NCI-H2171 (cell line): ENCODE results near the gene CPB2.

Experiments
- DNase-seq: peaks from one replicate; lab custom pipeline; 2025; lab: John Stamatoyannopoulos, UW

The CPB2 gene, protein sequence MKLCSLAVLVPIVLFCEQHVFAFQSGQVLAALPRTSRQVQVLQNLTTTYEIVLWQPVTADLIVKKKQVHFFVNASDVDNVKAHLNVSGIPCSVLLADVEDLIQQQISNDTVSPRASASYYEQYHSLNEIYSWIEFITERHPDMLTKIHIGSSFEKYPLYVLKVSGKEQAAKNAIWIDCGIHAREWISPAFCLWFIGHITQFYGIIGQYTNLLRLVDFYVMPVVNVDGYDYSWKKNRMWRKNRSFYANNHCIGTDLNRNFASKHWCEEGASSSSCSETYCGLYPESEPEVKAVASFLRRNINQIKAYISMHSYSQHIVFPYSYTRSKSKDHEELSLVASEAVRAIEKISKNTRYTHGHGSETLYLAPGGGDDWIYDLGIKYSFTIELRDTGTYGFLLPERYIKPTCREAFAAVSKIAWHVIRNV

DNA sequence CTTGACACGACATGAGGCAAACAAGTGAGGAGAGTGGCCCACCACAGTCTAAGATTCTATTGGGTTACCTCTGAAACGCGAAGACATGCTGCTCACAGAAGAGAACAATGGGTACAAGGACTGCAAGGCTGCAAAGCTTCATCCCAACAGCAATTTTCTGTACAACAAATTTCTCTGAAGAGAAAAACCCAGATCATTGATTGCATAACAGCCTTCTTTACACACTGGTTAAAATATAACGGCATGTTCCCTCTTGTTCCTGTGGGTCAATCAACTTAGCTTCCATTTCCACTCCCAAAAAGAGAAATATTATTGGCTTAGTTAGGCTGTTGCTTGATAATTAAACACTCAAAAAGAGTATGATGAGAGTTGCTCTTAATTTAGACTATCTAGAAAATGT is at the start of gene CPB2:
TSS of gene CPB2 (minus strand) at position 166 of the 400 bp plus-strand sequence. CDS start at position 142, 24 bp downstream.
- no peak for DNase-seq

DNA sequence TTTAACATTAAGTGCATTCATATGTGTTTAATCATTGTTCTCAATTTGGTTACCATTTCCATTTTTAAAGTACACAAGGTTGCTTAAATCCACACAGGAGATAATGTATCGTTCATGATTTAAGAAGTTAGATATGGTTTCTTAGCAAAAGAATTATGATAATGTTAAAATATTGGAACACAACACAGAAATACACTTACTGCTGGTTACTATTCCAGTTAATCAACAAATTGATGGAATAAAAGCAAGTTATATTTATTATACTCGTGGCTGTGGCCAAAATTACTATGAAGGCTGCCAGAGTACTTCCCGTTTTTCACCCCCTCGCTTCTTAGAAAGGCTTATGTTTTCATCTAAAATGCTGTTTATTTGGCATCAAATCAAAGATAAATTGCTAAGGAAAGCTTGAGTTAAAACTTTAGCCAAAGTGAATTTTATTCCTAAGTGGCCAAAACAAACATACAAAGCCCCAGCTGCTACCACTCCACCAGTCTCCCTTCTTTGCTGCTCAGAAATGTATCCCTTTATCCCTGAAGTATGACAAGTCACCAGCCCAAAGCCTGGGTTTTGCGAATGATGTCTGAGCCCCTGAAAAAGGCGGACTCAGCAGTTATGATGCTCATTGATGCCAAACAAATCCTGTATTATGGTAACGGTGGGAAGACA is 49.4 kb upstream of the CPB2 start:
- no peak for DNase-seq

DNA sequence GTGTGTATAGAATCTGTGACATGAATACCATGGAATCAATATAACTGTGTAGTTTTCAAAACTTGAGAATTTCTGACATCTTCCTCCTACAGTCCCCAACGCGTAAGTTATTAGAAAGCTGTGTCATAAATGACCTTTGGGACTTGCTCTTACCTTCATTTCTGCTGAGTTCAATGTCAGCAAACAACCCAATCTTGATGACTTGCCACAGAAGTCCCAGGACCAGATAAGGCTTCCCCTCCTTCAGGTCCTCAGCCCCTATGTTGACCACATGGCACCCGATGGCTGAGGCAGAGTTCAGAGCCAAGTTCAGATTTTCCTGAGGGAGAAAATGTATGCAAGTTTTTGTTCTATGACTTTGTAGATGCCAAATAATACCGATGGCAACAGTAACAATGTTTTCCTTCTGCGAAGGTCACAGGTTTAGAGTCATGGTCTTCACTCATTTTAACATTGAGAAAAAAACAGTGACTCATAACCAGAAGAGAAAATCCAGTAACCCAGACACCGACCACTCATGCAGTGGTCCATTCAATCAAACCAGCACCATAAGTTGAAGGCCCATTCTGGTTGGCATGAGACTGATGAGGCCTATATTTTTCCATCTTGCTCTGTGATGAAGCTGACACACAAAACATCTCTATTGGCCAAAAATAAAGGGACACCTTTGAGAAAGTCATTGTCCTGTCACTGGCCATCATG is 47.9 kb upstream of the CPB2 start:
- DNase-seq, result no peak

DNA sequence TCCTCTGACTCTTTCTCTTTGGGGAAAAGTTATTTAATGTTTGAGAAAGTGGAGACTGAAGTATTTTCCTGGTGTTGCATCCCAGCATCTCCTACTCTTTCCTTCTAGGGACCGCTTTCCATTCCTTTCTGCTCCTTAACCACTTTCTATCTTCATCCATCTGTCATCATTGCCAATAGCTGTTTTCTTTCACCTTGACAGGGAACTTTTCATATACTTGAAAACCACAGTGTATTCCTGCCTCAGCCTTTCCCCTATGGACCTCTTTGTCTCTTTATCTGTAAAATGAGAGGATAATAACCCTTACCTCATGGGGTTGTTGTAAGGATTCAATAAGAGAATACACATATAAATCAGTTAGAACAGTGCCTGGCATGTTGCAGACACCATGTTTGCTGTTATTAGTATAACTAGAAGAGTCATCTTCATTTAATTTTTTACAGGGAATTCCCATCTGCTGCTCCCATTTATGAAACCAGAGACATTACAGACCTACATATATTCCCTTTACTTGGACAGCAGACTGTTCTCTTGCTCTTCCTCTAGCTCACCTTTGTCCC is 45.4 kb upstream of the CPB2 start:
- no peak for DNase-seq

DNA sequence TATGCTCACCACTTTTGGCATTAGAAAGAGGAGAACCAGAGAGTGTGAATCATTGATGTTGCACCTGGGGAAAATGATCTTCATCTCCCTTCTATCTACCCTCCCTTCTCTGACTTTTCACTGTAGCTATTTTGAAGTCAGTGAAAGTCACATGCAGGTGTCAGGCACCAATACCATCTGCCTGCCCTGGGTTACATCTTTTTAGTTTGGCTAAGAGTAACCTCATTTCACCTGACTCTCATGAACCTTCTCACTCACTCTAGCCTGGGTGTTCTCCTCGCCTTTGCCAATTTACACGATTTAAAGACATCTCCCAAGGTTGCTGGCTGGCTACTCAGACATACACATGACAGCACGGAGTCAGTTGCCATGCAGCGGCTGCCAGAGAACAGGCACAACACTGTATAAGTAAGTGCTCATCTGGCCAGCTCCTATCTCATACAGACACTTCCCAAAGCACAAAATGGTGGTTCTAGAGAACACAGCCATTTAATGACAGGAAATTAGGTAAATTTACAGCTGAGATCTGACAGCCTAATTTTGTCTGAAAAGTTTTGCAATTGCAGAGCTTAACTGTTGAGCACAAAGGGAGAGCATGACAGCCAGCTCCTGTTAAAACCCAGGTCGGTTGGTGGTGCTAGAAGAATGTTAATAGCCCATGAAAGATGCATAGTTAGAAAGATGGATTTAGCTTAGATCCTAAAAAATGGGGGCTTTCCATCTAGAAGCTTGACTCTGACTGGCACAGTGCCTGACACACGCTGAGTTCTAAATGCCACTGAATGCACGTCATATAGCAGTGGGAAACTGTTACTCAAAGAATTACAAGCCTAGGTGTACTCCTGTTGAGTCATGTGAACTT is 44.7 kb upstream of the CPB2 start:
- DNase-seq, result no peak

DNA sequence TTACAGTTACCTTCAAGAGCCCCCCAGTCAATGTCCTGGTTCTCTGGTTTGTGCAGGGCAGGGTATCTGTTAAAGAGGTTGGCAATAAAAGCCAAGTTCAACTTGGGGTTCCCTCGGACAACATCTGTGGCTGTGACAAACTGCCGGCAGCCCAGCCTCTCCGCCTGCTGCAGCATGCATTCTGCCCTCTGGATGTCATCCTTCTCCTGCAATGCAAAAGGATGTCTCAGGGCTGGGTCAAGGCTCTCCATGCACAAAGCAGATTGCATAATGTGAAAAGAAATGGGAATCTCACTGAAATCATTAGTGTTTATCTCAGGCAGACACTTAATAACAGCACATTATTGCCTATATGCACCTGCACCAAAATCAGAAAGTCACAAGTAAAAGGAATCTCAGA is 42.1 kb upstream of the CPB2 start:
- DNase-seq, result no peak

DNA sequence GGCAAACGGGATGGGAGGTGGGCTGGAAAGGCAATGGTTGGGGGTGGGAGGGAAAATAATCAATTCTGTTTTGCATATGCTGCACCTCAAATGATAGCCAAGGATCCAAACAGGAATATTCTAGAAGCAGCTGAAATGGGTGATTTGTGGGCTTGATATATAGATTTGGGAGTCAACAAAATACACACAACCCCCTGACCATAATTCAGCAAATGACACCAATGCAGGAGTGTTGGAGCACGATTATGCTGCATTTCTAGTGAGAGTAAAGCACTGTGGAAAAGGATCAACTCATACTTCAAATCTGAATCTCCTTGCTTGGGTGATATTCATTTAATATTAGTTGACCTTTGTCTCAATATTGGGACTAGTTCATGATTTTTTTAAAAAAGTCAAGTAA is 41.1 kb upstream of the CPB2 start:
- no peak for DNase-seq

DNA sequence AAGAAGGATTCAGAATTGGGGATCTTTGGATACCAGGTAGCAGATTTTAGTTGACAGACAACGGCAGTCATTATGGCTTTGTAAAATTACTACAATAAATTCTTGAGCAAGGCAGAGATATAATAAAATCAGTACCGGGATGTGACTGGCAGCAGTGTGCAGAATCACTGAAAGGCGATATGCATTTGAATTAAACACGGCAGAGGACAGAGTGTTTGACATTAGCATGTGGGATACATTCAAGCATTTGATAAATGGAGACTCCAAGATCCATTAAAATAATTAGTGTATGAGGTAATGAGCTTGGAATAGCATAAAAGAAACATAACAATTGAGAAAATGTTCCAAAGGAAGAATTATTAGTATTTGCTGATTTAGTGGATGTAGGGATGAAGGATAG is 40.3 kb upstream of the CPB2 start:
- no peak for DNase-seq

DNA sequence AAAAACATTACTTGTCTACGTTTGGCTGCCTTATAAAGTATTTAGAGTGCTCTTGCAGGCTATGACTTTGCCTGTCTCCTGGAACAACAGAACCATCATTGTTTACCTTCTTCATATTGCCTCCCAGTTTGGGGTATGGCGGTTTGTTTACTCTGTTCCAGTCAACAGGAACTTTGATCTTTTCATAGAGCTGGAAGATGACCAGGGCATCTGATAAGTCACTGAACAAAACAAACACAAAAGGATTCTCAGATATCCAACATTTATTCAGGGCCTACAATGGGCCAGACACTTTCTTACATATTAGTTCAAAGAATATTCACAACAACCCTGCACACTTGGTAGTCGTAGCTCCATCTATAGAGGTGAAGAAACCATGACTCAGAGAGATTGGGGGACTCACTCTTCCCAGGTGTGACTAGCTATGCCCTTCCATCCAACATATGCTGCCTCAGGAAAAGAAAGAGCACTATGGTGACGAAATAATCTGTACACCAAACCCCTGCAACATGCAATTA is 38.4 kb upstream of the CPB2 start:
- no peak for DNase-seq

DNA sequence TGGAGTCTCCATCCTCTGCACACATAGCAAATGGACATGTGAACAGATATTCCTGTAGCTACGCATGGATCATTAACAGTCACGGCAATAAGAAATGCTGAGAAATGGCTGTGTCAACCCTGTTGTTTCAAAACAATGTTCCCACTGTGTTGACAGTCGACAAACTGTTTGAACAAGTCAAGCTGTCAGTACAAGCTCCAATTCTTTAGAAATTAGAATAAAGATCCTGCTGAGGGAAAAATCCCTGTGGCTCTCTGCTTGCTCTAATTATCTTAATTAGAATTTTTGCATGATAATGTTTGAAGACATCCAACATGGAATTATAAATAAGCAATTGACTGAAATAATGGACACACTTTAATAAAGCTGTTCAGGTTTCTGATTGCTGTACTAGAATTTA is 37.9 kb upstream of the CPB2 start:
- DNase-seq, result no peak

DNA sequence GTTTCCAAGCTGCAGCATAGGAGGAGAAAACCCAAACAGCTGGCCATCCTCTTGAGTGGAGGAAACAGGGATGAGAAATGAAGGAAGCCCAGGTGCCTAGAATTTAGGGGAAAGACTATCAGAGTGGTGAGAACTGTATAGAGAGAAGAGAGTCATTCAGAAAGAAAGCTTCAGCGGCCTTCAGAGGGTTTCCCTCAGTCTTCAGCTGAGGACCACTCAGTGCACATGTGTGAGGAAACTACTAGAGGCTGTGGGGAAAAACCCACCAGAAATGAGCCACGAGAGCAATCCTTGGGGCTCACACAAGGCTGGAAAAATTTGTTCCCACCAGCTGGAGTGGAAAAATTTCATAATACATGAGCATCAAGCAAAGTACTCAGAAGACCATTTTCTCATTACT is 35.2 kb upstream of the CPB2 start:
- no peak for DNase-seq

DNA sequence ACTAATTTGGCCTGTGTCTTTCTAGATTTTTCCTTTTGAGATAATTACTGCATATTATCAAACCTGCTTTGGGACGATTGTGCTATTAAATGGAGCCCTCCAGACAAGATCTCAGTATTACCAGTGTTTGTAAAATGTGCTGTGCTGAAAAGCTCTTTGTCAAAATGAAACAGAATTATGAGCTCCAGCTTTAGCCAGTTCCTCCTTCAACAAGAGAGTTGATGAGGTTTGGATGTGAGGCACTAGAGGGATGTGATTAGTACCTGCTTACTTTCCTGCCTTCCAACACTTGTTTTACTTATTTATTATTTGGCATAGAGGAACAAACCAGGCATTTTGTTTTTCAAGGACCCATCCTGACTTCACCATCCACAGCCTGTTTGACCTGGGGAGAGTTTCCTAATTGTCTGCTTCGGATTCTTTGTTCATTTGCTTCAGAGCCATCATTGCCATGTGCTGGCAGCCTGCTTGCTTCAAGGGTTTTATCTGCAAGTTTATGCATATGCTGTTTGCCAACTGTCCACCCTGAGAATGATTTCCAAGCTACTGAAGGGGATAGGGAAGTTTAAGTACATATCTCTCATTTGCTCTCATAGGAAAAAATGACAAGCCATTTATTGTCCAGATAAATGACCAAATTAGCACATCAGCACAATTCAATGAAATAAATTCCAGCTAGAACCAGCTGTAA is 32.9 kb upstream of the CPB2 start:
- no peak for DNase-seq

DNA sequence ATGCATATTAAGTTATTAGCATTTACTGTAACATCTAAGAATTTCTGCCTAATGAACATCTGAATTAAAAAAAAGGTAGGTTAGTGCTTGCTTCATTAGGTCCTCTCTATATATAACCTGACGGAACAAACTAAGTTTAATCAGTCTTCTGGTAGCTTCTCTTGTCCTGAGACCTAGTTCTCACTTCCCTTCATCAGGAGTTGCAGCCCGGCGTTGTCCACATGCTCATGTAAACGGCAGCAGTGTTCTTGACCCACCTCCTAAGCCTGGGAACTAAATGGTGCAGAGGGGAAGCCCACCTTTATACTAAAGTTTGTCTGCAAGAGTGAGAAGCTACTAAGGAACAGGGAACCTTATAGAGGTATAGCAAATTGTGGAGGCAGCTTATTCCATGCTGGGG is 31.9 kb upstream of the CPB2 start:
- no peak for DNase-seq

DNA sequence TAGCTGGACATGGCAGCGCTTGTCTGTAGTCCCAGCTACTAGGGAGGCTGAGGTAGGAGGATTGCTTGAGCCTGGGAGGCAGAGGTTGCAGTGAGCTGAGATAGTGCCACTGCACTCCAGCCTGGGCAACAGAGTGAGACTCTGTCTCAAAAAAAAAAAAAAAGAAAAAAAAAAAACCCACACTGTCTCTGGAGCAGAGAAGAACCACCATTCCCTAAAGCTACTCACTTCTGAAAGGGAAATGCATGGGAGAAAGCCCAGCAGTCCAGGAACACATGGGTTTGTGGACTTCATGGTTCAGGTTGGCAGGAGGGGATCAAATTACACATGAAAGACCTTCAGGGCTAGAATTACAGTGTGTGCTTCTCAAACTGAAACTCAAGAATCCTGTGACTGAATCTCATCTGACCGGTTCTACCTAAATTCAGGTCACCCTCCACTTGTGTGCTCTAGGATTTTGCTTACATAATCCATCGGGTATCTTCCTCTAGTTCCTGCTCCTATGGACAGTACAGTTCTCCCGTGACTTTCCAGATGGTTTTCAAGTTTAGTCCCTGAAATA is 30.2 kb upstream of the CPB2 start:
- DNase-seq, result no peak

DNA sequence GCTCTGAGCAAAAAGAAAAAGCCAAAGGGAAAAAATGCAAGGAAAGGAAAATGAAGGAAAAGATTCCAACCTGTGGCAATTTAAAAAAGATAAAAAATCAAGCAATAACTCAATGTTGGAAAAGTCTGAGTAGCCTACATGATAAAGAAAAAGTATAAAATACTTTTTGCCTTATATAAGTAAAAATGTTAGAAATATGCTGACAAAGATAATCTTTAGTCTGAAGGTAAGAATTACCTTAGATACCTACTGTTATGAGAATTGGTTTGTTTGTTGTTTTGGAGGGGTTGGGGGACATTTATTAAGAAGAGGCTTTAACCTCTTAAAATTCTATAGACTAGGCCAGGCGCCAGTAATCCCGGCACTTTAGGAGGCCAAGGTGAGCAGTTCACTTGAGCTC is 29.7 kb upstream of the CPB2 start:
- no peak for DNase-seq

DNA sequence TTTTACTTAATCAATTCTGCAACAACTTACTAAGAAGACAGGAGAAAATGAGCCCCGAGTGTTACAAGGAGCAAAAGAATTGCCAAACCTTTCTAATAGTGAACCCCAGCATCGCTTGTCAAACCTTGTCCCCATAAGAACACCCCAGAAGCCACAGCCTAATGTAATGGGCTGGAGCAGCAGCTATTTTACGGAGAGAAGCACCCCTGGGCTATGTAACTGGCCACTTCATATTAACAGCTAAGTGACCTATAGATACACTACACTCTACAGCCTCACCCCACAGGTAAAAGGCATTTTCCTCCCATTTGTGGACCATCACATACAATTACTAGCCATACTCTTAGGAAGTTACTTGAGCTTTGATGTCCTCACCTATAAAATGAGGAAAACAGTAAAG is 27.3 kb upstream of the CPB2 start:
- DNase-seq, result no peak

DNA sequence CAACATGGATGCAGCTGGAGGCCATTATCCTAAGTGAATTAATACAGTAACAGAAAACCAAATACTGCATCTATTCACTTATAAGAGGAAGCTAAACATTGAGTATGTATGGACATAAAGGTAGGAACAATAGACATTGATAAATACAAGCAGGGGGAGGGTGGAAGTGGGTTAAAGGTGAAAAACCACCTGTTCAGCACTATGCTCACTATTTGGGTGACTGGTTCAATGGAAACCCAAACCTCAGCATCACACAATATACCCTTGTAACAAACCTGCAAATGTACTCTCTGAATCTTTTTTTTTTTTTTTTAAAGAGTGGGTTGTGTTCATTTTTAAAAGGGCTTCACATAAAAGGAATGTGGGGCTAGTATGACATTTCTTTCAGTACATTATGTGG is 26.9 kb upstream of the CPB2 start:
- DNase-seq, result no peak

DNA sequence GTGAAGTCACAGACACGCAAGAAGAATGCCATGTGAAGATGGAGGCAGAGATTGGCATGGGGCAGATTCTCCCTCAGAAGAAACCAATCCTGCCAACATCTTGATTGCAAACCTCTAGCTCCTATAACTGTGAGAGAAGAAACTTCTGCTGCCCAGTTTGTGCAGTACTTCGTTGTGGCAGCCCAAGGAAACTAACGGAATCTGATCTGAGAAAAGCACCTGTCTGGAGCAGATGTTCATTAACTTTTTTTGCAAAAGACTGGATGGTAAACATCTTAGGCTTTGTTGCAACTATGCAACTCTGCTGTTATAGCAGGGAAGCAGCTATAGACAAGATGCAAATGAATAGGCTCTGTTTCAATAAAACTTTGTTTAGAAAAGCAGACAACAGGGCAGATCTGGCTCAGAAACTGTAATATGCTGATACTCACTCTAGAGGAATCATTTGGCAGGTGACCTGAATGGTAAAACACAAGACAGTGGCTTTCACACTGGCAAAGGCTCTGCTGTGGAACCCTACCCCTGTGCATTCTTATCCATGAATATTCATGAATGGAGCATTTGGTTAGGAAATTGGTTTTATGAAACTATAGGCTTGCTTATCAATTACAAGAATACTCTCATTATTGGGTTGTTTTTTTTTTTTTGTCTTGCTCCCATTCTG is 25.3 kb upstream of the CPB2 start:
- DNase-seq, result no peak

DNA sequence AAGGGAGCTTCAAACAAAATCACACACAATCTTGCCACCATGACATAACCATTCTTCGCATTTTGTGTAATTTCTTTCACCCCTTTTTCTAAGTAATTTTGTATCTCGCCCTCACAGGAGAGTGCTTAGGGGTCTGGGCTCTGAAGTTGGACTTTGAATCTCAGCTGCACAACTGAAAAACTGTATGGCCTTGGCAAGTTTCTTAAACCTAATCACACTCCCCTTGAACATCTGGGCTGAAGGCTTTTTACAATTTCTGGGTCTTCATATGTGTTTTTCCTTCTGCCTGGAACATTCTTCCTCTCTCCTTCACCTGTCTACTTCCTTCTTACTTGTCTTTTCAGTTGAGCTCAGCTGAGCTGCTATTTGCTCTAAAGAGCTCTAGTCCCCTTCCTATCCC is 24.3 kb upstream of the CPB2 start:
- DNase-seq, result no peak

DNA sequence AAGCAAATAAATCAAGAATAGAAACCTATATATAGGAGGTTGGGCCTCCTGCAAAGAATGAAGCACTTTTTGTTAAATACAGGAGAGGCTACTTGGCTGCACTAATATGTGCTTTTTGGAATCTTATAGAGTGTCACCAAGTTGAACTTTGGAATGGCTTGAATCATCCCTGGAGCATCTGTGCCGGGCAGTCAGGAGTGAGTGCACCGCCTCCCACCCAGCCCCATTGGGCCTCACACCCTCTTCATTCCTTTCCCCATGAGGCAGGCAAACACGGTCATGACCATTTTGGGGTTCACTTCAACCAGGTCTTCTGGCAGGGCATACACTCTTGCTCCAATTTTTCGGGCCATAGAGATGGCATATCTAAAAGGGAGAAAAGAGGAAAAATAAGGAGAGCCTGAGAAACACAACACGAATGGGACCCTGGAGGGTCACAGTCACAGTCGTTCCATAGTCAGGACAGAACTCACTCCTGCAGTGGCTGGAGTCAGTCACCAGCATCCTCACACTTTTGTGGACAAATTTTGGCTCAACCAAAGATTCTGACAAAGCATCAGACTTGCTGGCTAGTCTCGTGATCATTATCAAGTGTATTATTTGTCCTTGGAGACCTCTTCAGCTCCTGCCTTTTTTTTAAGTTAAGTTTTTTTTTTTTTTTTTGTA is 22.7 kb upstream of the CPB2 start:
- no peak for DNase-seq
